Smooth muscle cell (in vitro differentiated cells): Measurements from ENCODE around the gene PLD1. TPM values are rescaled to one million over a fixed set of nuclear protein-coding genes. Genes with fewer than 3 reads are reported as not detected.

Experiments used
- DNase-seq: peaks from one replicate; lab custom pipeline; 2025; ENCODE audit not compliant: unreplicated experiment; lab: John Stamatoyannopoulos, UW
- H2AFZ ChIP-seq: fragments of 200-600 bp; sonication (generic); 2 replicates; pipeline ENCODE4 v1.6.0; 2016; ENCODE audit warnings: antibody characterized with exemption, low read depth, mild to moderate bottlenecking
- H3F3A ChIP-seq: fragments of 200-600 bp; sonication (generic); 2 replicates; pipeline ENCODE4 v1.6.0; 2017; ENCODE audit warnings: antibody characterized with exemption, low read depth
- H3K27ac ChIP-seq: fragments of 200-600 bp; sonication (generic); 2 replicates; pipeline ENCODE4 v1.5.1; 2016; ENCODE audit warnings: low read depth, mild to moderate bottlenecking
- H3K27me3 ChIP-seq: fragments of 200-600 bp; sonication (generic); 2 replicates; pipeline ENCODE4 v1.6.1; 2016; ENCODE audit warnings: low read depth, mild to moderate bottlenecking
- H3K36me3 ChIP-seq: fragments of 200-600 bp; sonication (generic); 2 replicates; pipeline ENCODE4 v1.5.1; 2016; ENCODE audit warnings: low read depth
- H3K4me1 ChIP-seq: fragments of 200-600 bp; sonication (generic); 2 replicates; pipeline ENCODE4 v1.5.1; 2016; ENCODE audit warnings: low read depth
- H3K4me2 ChIP-seq: fragments of 200-600 bp; sonication (generic); 2 replicates; pipeline ENCODE4 v1.6.0; 2016; ENCODE audit warnings: mild to moderate bottlenecking
- H3K4me3 ChIP-seq: fragments of 200-600 bp; sonication (generic); 2 replicates; pipeline ENCODE4 v1.5.1; 2016; ENCODE audit warnings: mild to moderate bottlenecking
- H3K79me2 ChIP-seq: fragments of 200-600 bp; sonication (generic); 2 replicates; pipeline ENCODE4 v1.6.0; 2016; ENCODE audit warnings: low read depth, mild to moderate bottlenecking
- H3K9ac ChIP-seq: fragments of 200-600 bp; sonication (generic); 2 replicates; pipeline ENCODE4 v1.6.0; 2016; ENCODE audit warnings: low read depth
- H3K9me3 ChIP-seq: fragments of 200-600 bp; sonication (generic); replicated peaks from 2 replicates; pipeline ENCODE4 v1.5.1; 2016; ENCODE audit warnings: low read depth
- H4K20me1 ChIP-seq: fragments of 200-600 bp; sonication (generic); 2 replicates; pipeline ENCODE4 v1.6.0; 2016; ENCODE audit warnings: low read depth
- CTCF ChIP-seq: fragments of 200-600 bp; sonication (generic); IDR thresholded peaks from 2 replicates; pipeline ENCODE4 v1.5.1; 2017; ENCODE audit warnings: borderline replicate concordance, mild to moderate bottlenecking, antibody characterized with exemption; ENCODE audit not compliant: insufficient read depth, poor library complexity, severe bottlenecking
- WGBS: methylation state at CpG from one replicate; pipeline ENCODE4 v1.1.7; 2016; ENCODE audit warnings: low lambda C conversion rate; 5-methylcytosine and 5-hydroxymethylcytosine counted together
- polyA plus RNA-seq: library from polyadenylated mRNA; unstranded; fragments of >200 nt; fragmentation: Nextera tagmentation; extraction: Ambion mirVana; gene quantifications from 2 replicates; pipeline ENCODE4 v1.2.1, GENCODE V29; 2016
- total RNA-seq: library from RNA; depleted of rRNA; stranded (reverse); fragments of >200 nt; gene quantifications from 2 replicates; pipeline ENCODE4 v1.2.3, GENCODE V29; 2014

Gene PLD1
- total and polyA plus RNA-seq, 2 experiments from 2014 or later, result 15.2 to 36.1 TPM

GRCh38 chr3:171840445-171840810 lies 30.1 kb upstream of the PLD1 start:
- no peaks in the 10 kb centered on the region for H4K20me1 ChIP-seq
- H3K79me2 ChIP-seq, result no peaks in the 10 kb centered on the region
- TF ChIP-seq CTCF, result no peak
- WGBS, result 91% methylated on average over 2 of the region's 2 CpGs
- H3K4me3 ChIP-seq, result no peak overlapping the region
- no peaks in the 10 kb centered on the region for H3K27me3 ChIP-seq
- H3K9ac ChIP-seq, result peak overlapping the region; percentile 53
- no peaks in the 10 kb centered on the region for H3K36me3 ChIP-seq
- no peak for DNase-seq
- peaks cover 31% of the 10 kb centered on the region for H3F3A ChIP-seq
- H2AFZ ChIP-seq, result peak overlapping the region; percentile 64
- H3K4me2 ChIP-seq, result peak overlapping the region; percentile 67
- no peaks in the 10 kb centered on the region for H3K9me3 ChIP-seq
- H3K4me1 ChIP-seq, result peaks cover 38% of the 10 kb centered on the region
- peak overlapping the region; percentile 85 for H3K27ac ChIP-seq

GRCh38 chr3:171839270-171839669 lies 29.0 kb upstream of the PLD1 start:
- 93% methylated on average over 2 of the region's 2 CpGs for WGBS
- no peak for DNase-seq
- no peak for TF ChIP-seq CTCF

GRCh38 chr3:171838218-171838720 lies 28.0 kb upstream of the PLD1 start:
- no peak for DNase-seq
- 7% methylated on average over 6 of the region's 6 CpGs for WGBS
- Histone ChIP-seq H3K79me2 (no peaks in the 10 kb centered on the region), H2AFZ (peak overlapping the region; percentile 40), H3K4me2 (peak overlapping the region; percentile 73), H3K36me3 (no peaks in the 10 kb centered on the region), H3K4me3 (peak overlapping the region; percentile 25), H3K4me1 (peaks cover 45% of the 10 kb centered on the region), H4K20me1 (no peaks in the 10 kb centered on the region), H3F3A (peaks cover 35% of the 10 kb centered on the region), H3K27me3 (no peaks in the 10 kb centered on the region), H3K9ac (peak overlapping the region; percentile 45), H3K9me3 (no peaks in the 10 kb centered on the region), H3K27ac (peak overlapping the region; percentile 81)
- no peak for TF ChIP-seq CTCF

More at GRCh38 chr3:171839270-171839669, 29.0 kb upstream of the PLD1 start:
- H3K9me3 ChIP-seq, result no peaks in the 10 kb centered on the region
- H3K4me1 ChIP-seq, result peaks cover 46% of the 10 kb centered on the region
- no peak overlapping the region for H2AFZ ChIP-seq
- no peak overlapping the region for H3K4me2 ChIP-seq
- H3K27me3 ChIP-seq, result no peaks in the 10 kb centered on the region
- H4K20me1 ChIP-seq, result no peaks in the 10 kb centered on the region
- H3K9ac ChIP-seq, result no peak overlapping the region
- no peak overlapping the region for H3K4me3 ChIP-seq
- no peaks in the 10 kb centered on the region for H3K36me3 ChIP-seq
- peak overlapping the region; percentile 81 for H3K27ac ChIP-seq
- H3F3A ChIP-seq, result peaks cover 31% of the 10 kb centered on the region
- no peaks in the 10 kb centered on the region for H3K79me2 ChIP-seq

GRCh38 chr3:171837698-171838097 lies 27.4 kb upstream of the PLD1 start:
- H3K9ac ChIP-seq, result peak overlapping the region; percentile 45
- H3K4me3 ChIP-seq, result no peak overlapping the region
- peaks cover 39% of the 10 kb centered on the region for H3K4me1 ChIP-seq
- H3K4me2 ChIP-seq, result peak overlapping the region; percentile 73
- H3K36me3 ChIP-seq, result no peaks in the 10 kb centered on the region
- peak overlapping the region; percentile 40 for H2AFZ ChIP-seq
- H3K27ac ChIP-seq, result peak overlapping the region; percentile 81
- TF ChIP-seq CTCF, result no peak
- no peaks in the 10 kb centered on the region for H3K79me2 ChIP-seq
- H3F3A ChIP-seq, result peaks cover 32% of the 10 kb centered on the region
- DNase-seq, result no peak
- H4K20me1 ChIP-seq, result no peaks in the 10 kb centered on the region
- no peaks in the 10 kb centered on the region for H3K9me3 ChIP-seq
- H3K27me3 ChIP-seq, result no peaks in the 10 kb centered on the region
